GM18951 (cell line): ENCODE data around the gene EPB42.

ENCODE experiments used
- POLR2A ChIP-seq: IDR thresholded peaks from 4 replicates; pipeline ENCODE4 v1.6.1; 2011; ENCODE audit warnings: mild to moderate bottlenecking; ENCODE audit not compliant: insufficient read length, insufficient read depth; ENCODE audit errors: extremely low read depth
- in situ Hi-C: fragments of 300-500 bp; cut with MboI; formaldehyde crosslinking; loops from one replicate; pipeline ENCODE4 v1.12.0; 2022; ENCODE audit warnings: low sequenced_read_pairs, mixed read lengths, inconsistent platforms; ENCODE audit not compliant: unreplicated experiment

Gene EPB42

DNA sequence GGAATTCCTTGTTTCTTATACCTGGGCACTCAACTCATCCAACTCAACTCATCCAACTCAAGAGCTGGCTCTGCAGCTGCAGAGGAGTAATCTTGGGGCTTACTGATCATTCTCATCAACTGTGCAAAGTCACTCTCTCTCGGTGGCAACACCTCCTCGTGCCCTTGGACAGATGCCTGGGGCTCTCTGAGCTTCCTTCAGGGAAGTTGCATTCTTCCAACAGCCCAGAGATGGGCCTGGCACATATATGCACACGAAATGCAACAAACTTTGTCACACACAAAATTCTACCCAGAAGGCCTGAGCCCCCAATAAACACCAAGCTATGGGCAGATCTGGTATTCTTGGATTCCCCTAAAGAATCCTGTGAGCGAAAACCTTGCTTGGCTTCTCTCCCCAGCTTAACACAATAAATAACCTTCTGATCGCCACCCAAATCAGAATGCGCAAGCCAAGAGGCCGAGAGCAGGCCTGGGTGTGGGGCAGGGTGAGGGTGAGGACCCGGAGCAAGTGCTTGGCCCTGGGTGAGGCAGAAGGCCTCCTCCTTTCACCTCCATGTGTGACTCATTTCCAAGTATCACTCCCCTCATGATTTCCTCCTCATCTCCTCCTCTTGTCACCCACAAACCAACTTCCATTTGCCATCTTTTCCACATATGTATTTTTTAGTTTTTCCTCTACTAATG lies 30.5 kb upstream of the EPB42 start:
- TF ChIP-seq POLR2A, result no peak
- in situ Hi-C loops, result no loop called here

DNA sequence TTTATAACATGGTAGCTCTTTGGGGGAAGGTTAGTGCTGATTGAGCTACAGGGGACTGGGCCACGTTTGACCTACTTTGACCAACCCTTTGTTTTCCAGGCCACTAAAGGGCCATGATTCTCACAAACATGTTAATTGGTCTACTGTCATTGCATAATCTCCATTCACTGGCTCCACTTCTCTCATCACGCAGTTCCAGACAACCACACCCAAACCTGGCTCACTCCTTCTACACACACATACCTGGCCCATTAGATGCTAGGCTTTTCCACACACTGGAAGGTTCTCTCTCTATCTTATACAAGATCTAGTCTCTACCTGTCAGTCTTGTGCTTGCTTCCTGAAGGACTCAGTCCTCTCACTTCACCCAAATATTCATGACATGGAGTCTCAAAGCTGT lies 30.0 kb upstream of the EPB42 start:
- in situ Hi-C loops, result no loop called here
- no peak for TF ChIP-seq POLR2A

DNA sequence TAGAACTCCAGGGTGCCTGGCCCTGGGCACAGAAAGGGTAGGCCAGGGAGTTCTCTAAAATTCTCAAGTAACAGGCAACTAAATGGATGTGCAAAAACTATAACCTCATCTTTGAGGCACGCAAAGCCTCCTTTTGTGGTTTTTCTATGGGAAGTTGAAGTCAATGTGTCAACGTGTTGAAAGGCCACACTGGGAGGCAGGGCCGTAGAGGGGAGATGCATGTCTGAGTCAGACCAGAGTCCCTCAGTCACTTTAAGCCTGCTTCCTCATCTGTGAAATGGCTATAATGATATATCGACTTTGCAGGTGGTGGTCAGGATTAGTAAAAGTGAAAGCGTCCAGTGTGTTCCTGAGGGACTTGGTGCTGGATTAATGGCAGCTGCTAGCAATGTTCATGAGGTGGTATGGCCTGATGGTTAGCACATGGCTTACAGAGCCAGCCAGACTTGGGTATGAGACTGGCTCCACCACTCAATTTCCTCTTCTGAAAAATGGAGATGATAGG lies 28.9 kb upstream of the EPB42 start:
- in situ Hi-C loops, result no loop called here
- TF ChIP-seq POLR2A, result no peak

DNA sequence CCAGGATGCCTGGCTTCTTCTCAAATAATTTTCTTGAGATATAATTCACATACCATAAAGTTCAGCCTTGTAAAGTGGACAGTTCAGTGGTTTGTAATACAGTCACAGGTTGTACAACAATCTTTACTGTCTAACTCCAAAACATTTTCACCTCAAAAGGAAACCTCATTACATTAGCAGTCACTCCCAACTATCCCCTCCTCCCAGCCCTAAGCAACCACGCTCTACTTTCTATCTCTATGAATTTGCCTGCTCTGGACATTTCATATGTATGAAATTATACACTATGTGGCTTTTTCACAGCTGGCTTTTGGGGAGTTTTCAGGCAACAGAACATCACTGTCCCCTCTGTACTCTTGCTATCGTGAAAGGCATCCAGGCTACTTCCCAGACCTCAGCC lies 28.4 kb upstream of the EPB42 start:
- in situ Hi-C loops, result no loop called here
- no peak for TF ChIP-seq POLR2A

DNA sequence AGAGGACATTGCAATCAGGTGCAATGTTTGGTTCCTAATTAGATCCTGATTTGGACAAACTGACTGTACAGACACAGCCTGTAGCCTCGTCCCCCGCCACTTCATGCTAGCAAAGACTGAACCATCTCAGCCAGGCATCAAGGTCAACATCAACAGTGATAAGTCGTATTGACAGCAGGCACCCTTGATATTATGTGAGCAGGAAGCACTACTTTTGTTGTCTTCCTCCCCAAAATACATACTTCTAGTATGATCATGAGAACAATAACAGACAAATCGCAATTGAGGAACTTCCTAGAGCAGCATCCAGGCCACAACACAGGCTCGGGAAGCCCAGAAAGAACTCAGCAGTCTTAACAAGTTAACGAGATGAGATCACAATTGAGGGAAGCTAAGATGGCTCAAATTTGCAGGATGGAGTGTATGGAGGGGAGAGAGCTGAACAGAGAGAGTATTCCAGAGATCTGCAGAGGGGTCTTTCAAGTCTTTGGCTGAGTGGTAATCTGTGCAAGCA lies 25.5 kb upstream of the EPB42 start:
- TF ChIP-seq POLR2A, result no peak
- in situ Hi-C loops, result no loop called here

DNA sequence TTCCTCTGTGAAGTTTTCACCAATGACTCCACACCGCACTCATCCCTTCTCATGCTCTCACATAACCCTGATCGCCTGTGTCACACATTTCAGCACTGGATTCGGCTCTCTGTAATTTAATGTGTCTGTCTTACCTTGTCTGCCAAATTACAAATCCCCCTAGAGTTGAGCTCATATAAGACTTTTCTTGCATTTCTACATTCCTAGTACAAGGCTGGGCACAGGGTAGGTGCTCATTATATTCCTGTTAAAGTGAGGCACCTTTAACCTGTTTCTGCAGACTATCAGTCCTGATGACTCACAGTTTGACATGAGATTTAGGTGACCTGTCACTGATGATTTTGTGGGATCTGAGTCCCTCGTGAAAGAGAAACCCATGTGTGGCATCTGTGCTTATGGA lies 23.3 kb upstream of the EPB42 start:
- no peak for TF ChIP-seq POLR2A
- in situ Hi-C loops, result no loop called here

DNA sequence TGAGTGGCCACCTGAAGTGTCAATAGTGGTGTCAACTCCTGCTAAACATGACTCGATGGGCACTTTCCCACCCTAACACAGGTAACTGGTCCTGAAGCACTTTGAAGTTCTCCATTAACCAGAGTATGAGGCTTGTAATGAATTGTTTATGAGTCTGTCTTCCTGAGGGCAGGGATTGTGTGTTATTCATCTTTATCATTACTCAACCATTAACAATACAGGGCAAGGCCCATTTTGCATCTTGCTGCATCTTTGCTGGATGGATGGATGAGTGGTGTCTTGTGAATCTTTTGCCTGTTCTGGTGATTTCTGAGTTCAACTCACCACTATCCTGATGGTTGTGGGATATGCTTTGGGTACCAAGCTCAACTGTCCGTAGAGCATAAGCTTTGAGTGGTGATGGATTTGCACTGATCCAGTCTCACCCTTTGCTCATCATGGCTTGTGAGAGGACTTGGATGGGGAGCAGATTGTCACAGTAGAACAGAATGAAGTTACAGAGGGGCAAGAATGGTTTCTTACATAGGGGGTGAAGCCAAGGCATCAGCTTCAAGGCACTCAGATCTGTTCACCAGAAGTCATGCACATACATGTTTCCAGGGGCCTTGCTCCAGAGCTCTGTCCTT lies 22.3 kb upstream of the EPB42 start:
- in situ Hi-C loops, result no loop called here
- TF ChIP-seq POLR2A, result no peak

DNA sequence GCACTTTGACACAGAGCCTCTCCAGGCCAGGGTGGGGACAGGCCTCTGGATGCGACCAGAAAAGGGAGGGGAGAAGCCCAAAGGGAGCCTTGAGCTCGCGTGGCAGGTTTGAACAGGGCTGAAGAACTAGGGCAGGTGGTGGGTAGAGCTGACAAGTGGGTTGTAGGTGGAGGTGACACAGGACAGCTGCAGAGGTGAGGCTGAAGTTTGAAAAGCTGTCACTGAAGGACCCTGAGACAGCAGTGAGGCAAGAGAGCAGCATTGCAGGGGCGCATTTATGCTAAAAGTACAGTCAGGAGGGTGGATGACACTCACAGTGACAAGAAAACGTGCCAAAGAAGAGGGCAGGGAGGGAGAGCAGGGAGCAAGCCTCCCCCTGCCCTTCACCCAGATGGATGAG lies 21.8 kb upstream of the EPB42 start:
- TF ChIP-seq POLR2A, result no peak
- in situ Hi-C loops, result no loop called here

DNA sequence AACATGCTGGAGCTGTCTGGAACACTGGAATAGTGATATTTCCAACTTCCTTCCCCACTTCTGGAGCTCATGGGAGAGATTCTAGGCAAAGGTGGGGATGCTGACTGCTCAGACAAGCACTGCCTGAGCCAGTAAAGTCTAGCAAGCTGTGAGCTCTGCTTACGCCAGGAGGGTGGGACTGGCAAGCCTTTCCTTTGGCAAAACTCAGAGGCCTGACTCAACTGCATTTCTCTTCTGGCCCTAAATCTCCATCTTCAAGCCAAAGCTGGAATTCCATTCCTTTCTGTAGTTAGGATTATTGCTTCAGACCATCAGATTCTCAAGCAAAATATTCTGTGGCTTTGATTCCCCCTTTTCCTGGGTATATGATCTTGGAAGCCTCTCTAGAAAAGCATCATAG lies 20.3 kb upstream of the EPB42 start:
- TF ChIP-seq POLR2A, result no peak
- in situ Hi-C loops, result no loop called here

DNA sequence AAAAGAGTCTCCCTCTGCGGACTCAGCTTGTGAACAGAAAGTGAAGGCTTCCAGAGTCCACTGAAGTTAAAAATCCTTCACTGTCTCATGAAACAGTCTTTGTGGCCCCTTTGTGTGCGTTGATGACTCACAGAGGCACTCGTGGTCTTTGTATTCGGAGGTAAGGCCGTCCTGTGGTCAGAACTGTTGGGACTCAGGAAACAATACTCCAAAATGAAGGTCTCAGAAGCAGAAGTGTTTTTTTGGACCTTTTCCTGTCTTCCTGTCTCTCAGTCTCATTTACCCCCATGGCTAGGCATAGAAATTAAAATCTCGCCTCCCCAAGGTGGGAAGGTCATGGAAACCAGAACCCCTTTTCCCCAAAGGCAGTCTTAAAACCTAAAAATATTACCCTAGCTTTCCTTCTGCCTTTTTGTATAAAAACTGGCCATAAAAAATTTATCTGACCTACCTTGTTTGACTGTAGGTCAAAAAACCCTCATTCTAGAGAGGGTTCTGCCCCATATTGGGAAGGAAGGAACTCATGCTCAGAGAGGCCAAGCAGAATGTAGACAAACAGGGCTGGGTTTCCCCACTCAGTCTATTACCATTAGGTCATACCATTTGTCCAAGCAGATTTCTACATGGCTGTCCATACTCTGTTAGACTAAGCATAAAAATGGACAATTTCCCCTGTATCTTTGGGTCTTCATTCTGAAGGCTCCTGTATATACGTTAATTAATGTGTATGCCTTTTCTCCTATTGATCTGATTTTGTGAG lies 19.1 kb upstream of the EPB42 start:
- in situ Hi-C loops, result no loop called here
- TF ChIP-seq POLR2A, result no peak

DNA sequence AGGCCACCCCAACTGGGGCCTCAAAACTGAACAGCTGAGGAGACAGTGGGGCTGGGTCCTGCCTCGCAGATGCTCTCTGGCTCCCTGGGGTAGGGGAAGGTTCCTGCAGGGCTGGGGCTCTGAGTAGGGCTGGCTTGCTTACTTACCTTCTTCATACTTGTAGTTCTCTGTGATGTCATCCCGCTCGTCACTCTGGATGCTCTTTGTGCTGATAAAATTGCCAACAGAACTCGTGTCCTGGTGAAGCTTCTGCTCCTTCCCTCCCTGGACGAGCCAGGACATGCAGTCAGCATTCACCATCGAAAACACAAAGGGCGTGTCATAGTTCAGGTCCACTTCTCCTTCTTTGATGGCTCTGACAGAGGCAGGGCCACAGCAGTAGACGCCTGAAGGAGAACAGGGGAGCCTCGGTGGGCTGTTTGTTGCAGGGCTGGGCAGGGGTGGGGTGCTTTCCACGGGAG lies 17.9 kb upstream of the EPB42 start:
- in situ Hi-C loops, result no loop called here

DNA sequence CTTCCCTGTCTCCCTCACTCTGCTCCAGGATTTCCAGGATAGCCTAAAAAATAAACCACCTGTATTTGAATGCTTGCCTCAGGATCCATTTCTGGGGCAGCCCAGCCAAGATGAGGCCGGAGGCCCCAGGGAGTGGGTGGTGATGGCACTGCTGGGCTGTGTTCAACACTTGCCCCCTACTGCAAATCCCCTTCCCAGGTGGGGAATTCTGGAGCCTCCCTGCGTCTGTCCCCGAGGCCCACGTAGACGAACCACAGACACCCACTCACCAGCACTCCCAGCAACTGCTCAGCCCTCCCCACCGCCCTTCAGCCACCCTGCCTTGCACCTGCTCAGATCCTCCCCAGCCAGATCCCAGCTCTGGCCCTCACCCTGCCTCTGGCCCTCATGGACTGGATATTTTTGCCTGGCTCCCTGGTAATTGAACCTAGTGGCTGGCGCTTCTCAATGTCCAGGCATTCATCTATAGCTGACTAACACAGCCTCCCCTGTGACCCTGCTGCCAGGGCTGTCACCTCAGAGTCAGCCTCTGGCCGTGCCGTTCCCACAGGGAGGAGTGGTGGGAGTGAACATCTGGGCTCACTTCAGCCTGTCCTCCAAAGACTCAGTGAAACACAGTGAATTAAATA lies 17.1 kb upstream of the EPB42 start:
- in situ Hi-C loops, result no loop called here
- TF ChIP-seq POLR2A, result no peak

More for the DNA sequence above, 17.9 kb upstream of the EPB42 start:
- TF ChIP-seq POLR2A, result no peak

DNA sequence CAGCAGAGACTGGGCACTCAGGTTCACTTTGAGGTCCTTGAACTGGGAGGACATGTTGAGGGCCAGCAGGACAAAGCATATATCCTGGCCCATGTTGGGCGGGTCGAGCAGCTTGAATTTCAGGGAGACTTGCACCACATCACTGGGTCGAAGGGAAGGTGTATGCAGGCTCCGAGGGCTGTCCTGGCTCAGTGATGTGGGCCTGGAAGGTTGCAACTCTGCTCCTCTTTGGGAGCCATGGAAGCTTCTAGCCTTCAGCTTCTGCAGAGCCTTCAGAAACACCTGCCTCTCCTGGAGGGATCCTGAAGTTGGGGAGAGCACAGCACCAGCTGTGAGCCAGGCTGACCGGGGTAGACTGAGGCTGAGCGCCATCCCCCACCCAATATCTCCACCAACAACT lies 14.7 kb upstream of the EPB42 start:
- in situ Hi-C loops, result no loop called here
- TF ChIP-seq POLR2A, result no peak
